Measurements from ENCODE around the gene CNOT9.

CNOT9 gene

GRCh38 chr2:218529990-218530389 is 38.6 kb upstream of the CNOT9 start:
- Histone ChIP-seq H3K4me3 (ENCODE audit: insufficient read depth in 1 of 2, low read depth in 1 of 2, low read length in 2 of 2) (no peak overlapping the region), H3K9ac (ENCODE audit: low read length) (no peak overlapping the region), H3K36me3 (ENCODE audit: control insufficient read depth in 1 of 2, insufficient read depth in 2 of 2, low read depth in 1 of 2, low read length in 2 of 2) (peaks cover 20 to 84% of the 10 kb centered on the region in 2 experiments), H3K4ac (ENCODE audit: low read depth in 1 of 2, low read length in 2 of 2) (no peak overlapping the region), H3K4me2 (ENCODE audit: low read length, poor library complexity, severe bottlenecking) (no peak overlapping the region), H2BK12ac (ENCODE audit: low read length in 2 of 2) (no peak overlapping the region), H4K91ac (ENCODE audit: low read length) (no peak overlapping the region), H4K8ac (ENCODE audit: low read length) (no peak overlapping the region), H2AFZ (ENCODE audit: low read depth, low read length) (no peak overlapping the region), H2BK15ac (ENCODE audit: low read depth, poor library complexity, severe bottlenecking) (no peak overlapping the region), H3K79me1 (replicated peaks; ENCODE audit: low read length, poor library complexity, severe bottlenecking) (peaks cover 3% of the 10 kb centered on the region), H2AK5ac (ENCODE audit: low read length, severe bottlenecking) (no peak overlapping the region), H3K9me3 (ENCODE audit: control insufficient read depth, low read length) (peaks cover 10% of the 10 kb centered on the region), H2BK5ac (ENCODE audit: low read depth, low read length, poor library complexity, severe bottlenecking) (no peak overlapping the region), H3K23ac (ENCODE audit: low read length in 2 of 2) (no peak overlapping the region), H3K14ac (ENCODE audit: low read length in 2 of 2) (no peak overlapping the region), H3K4me1 (ENCODE audit: control insufficient read depth, insufficient read depth, low read depth, low read length) (no peaks in the 10 kb centered on the region), H2BK120ac (ENCODE audit: low read depth, low read length) (no peak overlapping the region), H3K18ac (ENCODE audit: low read depth in 1 of 2, low read length in 2 of 2) (no peak overlapping the region), H3K27ac (ENCODE audit: low read length, poor library complexity, severe bottlenecking) (no peak overlapping the region), H3K27me3 (ENCODE audit: control insufficient read depth in 1 of 2, insufficient read depth in 1 of 2, low read length in 2 of 2) (no peaks in the 10 kb centered on the region)
- 94% methylated on average over 2 of the region's 2 CpGs for WGBS
- no peak for DNase-seq

GRCh38 chr2:218536804-218537494 is 31.7 kb upstream of the CNOT9 start:
- no peak overlapping the region for H3K4me2 ChIP-seq (ENCODE audit: low read length, poor library complexity, severe bottlenecking)
- H3K4me3 ChIP-seq (ENCODE audit: insufficient read depth in 1 of 2, low read depth in 1 of 2, low read length in 2 of 2), result no peak overlapping the region
- H2BK120ac ChIP-seq (ENCODE audit: low read depth, low read length), result no peak overlapping the region
- no peak overlapping the region for H3K27ac ChIP-seq (ENCODE audit: low read length, poor library complexity, severe bottlenecking)
- peaks cover 11% of the 10 kb centered on the region for H3K79me1 ChIP-seq (replicated peaks; ENCODE audit: low read length, poor library complexity, severe bottlenecking)
- no peak overlapping the region for H2BK12ac ChIP-seq (ENCODE audit: low read length in 2 of 2)
- DNase-seq, result no peak
- H2AFZ ChIP-seq (ENCODE audit: low read depth, low read length), result no peak overlapping the region
- H3K18ac ChIP-seq (ENCODE audit: low read depth in 1 of 2, low read length in 2 of 2), result no peak overlapping the region
- H3K36me3 ChIP-seq (ENCODE audit: control insufficient read depth in 1 of 2, insufficient read depth in 2 of 2, low read depth in 1 of 2, low read length in 2 of 2), result peaks cover 26 to 74% of the 10 kb centered on the region in 2 experiments
- WGBS, result 95% methylated on average over 4 of the region's 6 CpGs
- no peak overlapping the region for H2BK5ac ChIP-seq (ENCODE audit: low read depth, low read length, poor library complexity, severe bottlenecking)
- H4K8ac ChIP-seq (ENCODE audit: low read length), result no peak overlapping the region
- no peak overlapping the region for H4K91ac ChIP-seq (ENCODE audit: low read length)
- no peak overlapping the region for H3K9ac ChIP-seq (ENCODE audit: low read length)
- no peak overlapping the region for H3K14ac ChIP-seq (ENCODE audit: low read length in 2 of 2)
- H2BK15ac ChIP-seq (ENCODE audit: low read depth, poor library complexity, severe bottlenecking), result no peak overlapping the region
- H2AK5ac ChIP-seq (ENCODE audit: low read length, severe bottlenecking), result no peak overlapping the region
- no peaks in the 10 kb centered on the region for H3K9me3 ChIP-seq (ENCODE audit: control insufficient read depth, low read length)
- no peaks in the 10 kb centered on the region for H3K27me3 ChIP-seq (ENCODE audit: control insufficient read depth in 1 of 2, insufficient read depth in 1 of 2, low read length in 2 of 2)
- H3K4ac ChIP-seq (ENCODE audit: low read depth in 1 of 2, low read length in 2 of 2), result no peak overlapping the region
- H3K23ac ChIP-seq (ENCODE audit: low read length in 2 of 2), result no peak overlapping the region
- no peaks in the 10 kb centered on the region for H3K4me1 ChIP-seq (ENCODE audit: control insufficient read depth, insufficient read depth, low read depth, low read length)

GRCh38 chr2:218540015-218540414 is 28.6 kb upstream of the CNOT9 start:
- peak; percentile 89 for DNase-seq
- 27% methylated on average over 2 of the region's 3 CpGs for WGBS
- no peak overlapping the region for H3K27ac ChIP-seq (ENCODE audit: low read length, poor library complexity, severe bottlenecking)

GRCh38 chr2:218546012-218546411 is 22.6 kb upstream of the CNOT9 start:
- no peaks in the 10 kb centered on the region for H3K4me1 ChIP-seq (ENCODE audit: control insufficient read depth, insufficient read depth, low read depth, low read length)

More at GRCh38 chr2:218540015-218540414, 28.6 kb upstream of the CNOT9 start:
- Histone ChIP-seq H2BK120ac (ENCODE audit: low read depth, low read length) (no peak overlapping the region), H2BK12ac (ENCODE audit: low read length in 2 of 2) (no peak overlapping the region), H4K91ac (ENCODE audit: low read length) (no peak overlapping the region), H2BK15ac (ENCODE audit: low read depth, poor library complexity, severe bottlenecking) (no peak overlapping the region), H3K4me1 (ENCODE audit: control insufficient read depth, insufficient read depth, low read depth, low read length) (no peaks in the 10 kb centered on the region), H2AFZ (ENCODE audit: low read depth, low read length) (no peak overlapping the region), H3K4ac (ENCODE audit: low read depth in 1 of 2, low read length in 2 of 2) (no peak overlapping the region), H3K23ac (ENCODE audit: low read length in 2 of 2) (no peak overlapping the region), H4K8ac (ENCODE audit: low read length) (no peak overlapping the region), H3K36me3 (ENCODE audit: control insufficient read depth in 1 of 2, insufficient read depth in 2 of 2, low read depth in 1 of 2, low read length in 2 of 2) (peaks cover 19 to 80% of the 10 kb centered on the region in 2 experiments), H3K9ac (ENCODE audit: low read length) (no peak overlapping the region), H3K14ac (ENCODE audit: low read length in 2 of 2) (no peak overlapping the region), H3K79me1 (replicated peaks; ENCODE audit: low read length, poor library complexity, severe bottlenecking) (peaks cover 13% of the 10 kb centered on the region), H3K9me3 (ENCODE audit: control insufficient read depth, low read length) (no peaks in the 10 kb centered on the region), H2BK5ac (ENCODE audit: low read depth, low read length, poor library complexity, severe bottlenecking) (no peak overlapping the region), H3K4me3 (ENCODE audit: insufficient read depth in 1 of 2, low read depth in 1 of 2, low read length in 2 of 2) (no peak overlapping the region), H2AK5ac (ENCODE audit: low read length, severe bottlenecking) (no peak overlapping the region), H3K18ac (ENCODE audit: low read depth in 1 of 2, low read length in 2 of 2) (no peak overlapping the region), H3K27me3 (ENCODE audit: control insufficient read depth in 1 of 2, insufficient read depth in 1 of 2, low read length in 2 of 2) (no peaks in the 10 kb centered on the region), H3K4me2 (ENCODE audit: low read length, poor library complexity, severe bottlenecking) (no peak overlapping the region)

More at GRCh38 chr2:218546012-218546411, 22.6 kb upstream of the CNOT9 start:
- 100% methylated on average over 1 of the region's 1 CpG for WGBS
- Histone ChIP-seq H3K4ac (ENCODE audit: low read depth in 1 of 2, low read length in 2 of 2) (no peak overlapping the region), H3K23ac (ENCODE audit: low read length in 2 of 2) (no peak overlapping the region), H3K9ac (ENCODE audit: low read length) (no peak overlapping the region), H3K27me3 (ENCODE audit: control insufficient read depth in 1 of 2, insufficient read depth in 1 of 2, low read length in 2 of 2) (no peaks in the 10 kb centered on the region), H3K4me2 (ENCODE audit: low read length, poor library complexity, severe bottlenecking) (no peak overlapping the region), H2AK5ac (ENCODE audit: low read length, severe bottlenecking) (no peak overlapping the region), H2AFZ (ENCODE audit: low read depth, low read length) (no peak overlapping the region), H3K14ac (ENCODE audit: low read length in 2 of 2) (no peak overlapping the region), H2BK15ac (ENCODE audit: low read depth, poor library complexity, severe bottlenecking) (no peak overlapping the region), H3K18ac (ENCODE audit: low read depth in 1 of 2, low read length in 2 of 2) (no peak overlapping the region), H3K9me3 (ENCODE audit: control insufficient read depth, low read length) (no peaks in the 10 kb centered on the region), H4K91ac (ENCODE audit: low read length) (no peak overlapping the region), H3K27ac (ENCODE audit: low read length, poor library complexity, severe bottlenecking) (no peak overlapping the region), H2BK5ac (ENCODE audit: low read depth, low read length, poor library complexity, severe bottlenecking) (no peak overlapping the region), H3K79me1 (replicated peaks; ENCODE audit: low read length, poor library complexity, severe bottlenecking) (peaks cover 4% of the 10 kb centered on the region), H2BK12ac (ENCODE audit: low read length in 2 of 2) (no peak overlapping the region), H3K36me3 (ENCODE audit: control insufficient read depth in 1 of 2, insufficient read depth in 2 of 2, low read depth in 1 of 2, low read length in 2 of 2) (peaks cover 3 to 78% of the 10 kb centered on the region in 2 experiments), H4K8ac (ENCODE audit: low read length) (no peak overlapping the region), H3K4me3 (ENCODE audit: insufficient read depth in 1 of 2, low read depth in 1 of 2, low read length in 2 of 2) (no peak overlapping the region), H2BK120ac (ENCODE audit: low read depth, low read length) (no peak overlapping the region)
- no peak for DNase-seq
